HCT116 (cell line): ENCODE measurements around the gene RRBP1. TPM values are rescaled to one million over a fixed set of nuclear protein-coding genes. Genes with fewer than 3 reads are reported as not detected.

Experiments used
- ATAC-seq: fragments of 200-7000 bp; cut with Tn5 transposase; 2 replicates; pipeline ENCODE4 v1.9.1; 2020; ENCODE audit warnings: mild to moderate bottlenecking, moderate library complexity
- BruUV-seq: library from RNA; stranded (reverse); fragments of 400-500 nt; replicated peaks from 2 replicates; lab custom pipeline; 2021; lab: Mats Ljungman, UMichigan
- CTCF ChIA-PET: fragments of 300-600 bp; sonication (Branson Sonifier 250); formaldehyde crosslinking; loops from one replicate; lab custom pipeline; 2021; ENCODE audit warnings: antibody characterized with exemption; lab: Charles Lee
- POLR2A ChIA-PET: fragments of 300-600, 350-600 bp; sonication (Branson Sonifier 250); formaldehyde crosslinking; loops from one replicate; lab custom pipeline; 2021; ENCODE audit warnings: antibody characterized with exemption; lab: Charles Lee
- RAD21 ChIA-PET, 2 experiments: fragments of 300-600 bp; sonication (Branson Sonifier 250); formaldehyde crosslinking; loops; one replicate each; lab custom pipeline; 2023; ENCODE audit warnings: low total read pairs in 2 of 2; ENCODE audit not compliant: uncharacterized antibody in 2 of 2, unreplicated experiment in 2 of 2, low non-redundant PET in 1 of 2; lab: Charles Lee
- DNase-seq: peaks from one replicate; pipeline ENCODE4 v3.0.0-alpha.2; 2010; ENCODE audit warnings: low read depth, low spot score
- H2AFZ ChIP-seq: fragments of 200-600 bp; shearing (Covaris generic), sonication (generic); 2 replicates; pipeline ENCODE4 v1.6.1; 2017; ENCODE audit warnings: low read depth, mixed run types, mixed read lengths, antibody characterized with exemption, low read length; ENCODE audit not compliant: poor library complexity, severe bottlenecking
- H3K27ac ChIP-seq: 2 replicates; pipeline ENCODE4 v1.5.1; 2012; ENCODE audit warnings: low read depth, low read length
- H3K27me3 ChIP-seq: fragments of 200-600 bp; sonication (generic); 2 replicates; pipeline ENCODE4 v1.6.1; 2016; ENCODE audit warnings: mixed run types, low read length, mixed read lengths; ENCODE audit not compliant: insufficient read depth
- H3K36me3 ChIP-seq, 2 experiments: fragments of 200-500 bp in 1 of 2; fragments of 200-600 bp in 1 of 2; sonication (Bioruptor generic) in 1 of 2; sonication (generic) in 1 of 2; 2 replicates each; pipeline versions ENCODE4 v1.5.1 to v1.6.1; 2014 to 2016; ENCODE audit warnings: low read length in 2 of 2, inconsistent platforms in 1 of 2, mixed read lengths in 1 of 2, mixed run types in 1 of 2; ENCODE audit not compliant: insufficient read depth in 2 of 2, control insufficient read depth in 1 of 2
- H3K4me1 ChIP-seq, 2 experiments: fragments of 200-600 bp in 1 of 2; sonication (generic) in 1 of 2; 2 replicates each; pipeline versions ENCODE4 v1.5.1 to v1.6.1; 2012 to 2017; ENCODE audit warnings: low read length in 2 of 2, inconsistent platforms in 1 of 2, mild to moderate bottlenecking in 1 of 2, mixed read lengths in 1 of 2, mixed run types in 1 of 2, moderate library complexity in 1 of 2; ENCODE audit not compliant: insufficient read depth in 2 of 2, control insufficient read depth in 1 of 2
- H3K4me2 ChIP-seq: fragments of 200-600 bp; sonication (generic); 2 replicates; pipeline ENCODE4 v1.6.1; 2017; ENCODE audit warnings: mixed run types, low read length, mixed read lengths
- H3K4me3 ChIP-seq, 2 experiments: fragments of 200-600 bp in 1 of 2; sonication (generic) in 1 of 2; replicated peaks in 1 of 2; 2 replicates each; pipeline ENCODE4 v1.5.1; 2011 to 2016; ENCODE audit warnings: low read length in 2 of 2, control low read depth in 1 of 2, low read depth in 1 of 2, mild to moderate bottlenecking in 1 of 2, mixed read lengths in 1 of 2, mixed run types in 1 of 2
- H3K79me2 ChIP-seq: fragments of 200-600 bp; sonication (generic); 2 replicates; pipeline ENCODE4 v1.6.1; 2017; ENCODE audit warnings: mild to moderate bottlenecking, mixed run types, low read length, moderate library complexity, mixed read lengths; ENCODE audit not compliant: insufficient read depth
- H3K9ac ChIP-seq: fragments of 200-600 bp; sonication (generic); 2 replicates; pipeline ENCODE4 v1.6.1; 2016; ENCODE audit warnings: low read length, mixed read lengths
- H3K9me2 ChIP-seq: fragments of 200-600 bp; sonication (generic), shearing (Covaris generic); 2 replicates; pipeline ENCODE4 v1.6.1; 2017; ENCODE audit warnings: mixed run types, mild to moderate bottlenecking, moderate library complexity; ENCODE audit not compliant: insufficient read depth
- H3K9me3 ChIP-seq, 2 experiments: fragments of 200-500 bp in 1 of 2; fragments of 200-600 bp in 1 of 2; sonication (Bioruptor generic) in 1 of 2; sonication (generic) in 1 of 2; 2 replicates each; pipeline ENCODE4 v1.6.1; 2014 to 2017; ENCODE audit warnings: low read length in 2 of 2, mixed read lengths in 2 of 2, inconsistent platforms in 1 of 2, low read depth in 1 of 2, mild to moderate bottlenecking in 1 of 2, mixed run types in 1 of 2, moderate library complexity in 1 of 2; ENCODE audit not compliant: control insufficient read depth in 1 of 2, insufficient read depth in 1 of 2
- H4K20me1 ChIP-seq: fragments of 200-600 bp; sonication (generic), shearing (Covaris generic); 2 replicates; pipeline ENCODE4 v1.6.1; 2017; ENCODE audit warnings: mixed run types, mild to moderate bottlenecking, moderate library complexity; ENCODE audit not compliant: insufficient read depth
- CBX3 ChIP-seq: IDR thresholded peaks from 2 replicates; pipeline ENCODE4 v1.6.1; 2012; ENCODE audit warnings: low read depth
- CEBPB ChIP-seq: IDR thresholded peaks from 2 replicates; pipeline ENCODE4 v1.6.1; 2012; ENCODE audit warnings: low read depth
- CTCF ChIP-seq, 3 experiments: fragments of 200-600 bp in 1 of 3; sonication (generic) in 1 of 3; IDR thresholded peaks in 2 of 3; conservative IDR thresholded peaks in 1 of 3; 2 replicates each; pipeline ENCODE4 v1.5.1; 2012 to 2017; ENCODE audit warnings: low read depth in 2 of 3, low read length in 2 of 3, antibody characterized with exemption in 1 of 3, borderline replicate concordance in 1 of 3, control low read depth in 1 of 3, mild to moderate bottlenecking in 1 of 3, mixed read lengths in 1 of 3, mixed run types in 1 of 3, moderate library complexity in 1 of 3; ENCODE audit not compliant: insufficient read depth in 1 of 3
- ELF1 ChIP-seq: IDR thresholded peaks from 2 replicates; pipeline ENCODE4 v1.6.1; 2012; ENCODE audit warnings: low read depth, borderline replicate concordance
- EZH2phosphoT487 ChIP-seq: fragments of 200-600 bp; IDR thresholded peaks from 2 replicates; pipeline ENCODE4 v1.6.1; 2018; ENCODE audit warnings: antibody characterized with exemption, borderline replicate concordance
- FOSL1 ChIP-seq: IDR thresholded peaks from 2 replicates; pipeline ENCODE4 v1.6.1; 2012; ENCODE audit warnings: low read depth
- JUND ChIP-seq: IDR thresholded peaks from 2 replicates; pipeline ENCODE4 v1.6.1; 2012
- POLR2A ChIP-seq: IDR thresholded peaks from 2 replicates; pipeline ENCODE4 v1.7.0; 2011; ENCODE audit warnings: borderline replicate concordance; ENCODE audit not compliant: insufficient read depth, insufficient read length; ENCODE audit errors: extremely low read depth
- POLR2AphosphoS5 ChIP-seq: IDR thresholded peaks from 2 replicates; pipeline ENCODE4 v1.6.1; 2011; ENCODE audit warnings: mild to moderate bottlenecking, low read depth, low read length, moderate library complexity
- RAD21 ChIP-seq: IDR thresholded peaks from 2 replicates; pipeline ENCODE4 v1.6.1; 2012; ENCODE audit warnings: low read depth, mild to moderate bottlenecking
- REST ChIP-seq: IDR thresholded peaks from 2 replicates; pipeline ENCODE4 v1.6.1; 2012; ENCODE audit warnings: low read depth
- SIN3A ChIP-seq: IDR thresholded peaks from 2 replicates; pipeline ENCODE4 v1.6.1; 2012; ENCODE audit warnings: low read depth
- SP1 ChIP-seq: IDR thresholded peaks from 2 replicates; pipeline ENCODE4 v1.6.1; 2012; ENCODE audit warnings: low read depth
- SRF ChIP-seq: IDR thresholded peaks from 2 replicates; pipeline ENCODE4 v1.6.1; 2012; ENCODE audit warnings: low read depth
- TCF7L2 ChIP-seq: IDR thresholded peaks from 2 replicates; pipeline ENCODE4 v1.7.0; 2011; ENCODE audit warnings: borderline replicate concordance, inconsistent platforms; ENCODE audit not compliant: insufficient read depth, insufficient read length; ENCODE audit errors: extremely low read depth
- ZNF274 ChIP-seq: fragments of 200-500 bp; sonication (Bioruptor generic); IDR thresholded peaks from 2 replicates; pipeline ENCODE4 v1.6.1; 2014; ENCODE audit warnings: mild to moderate bottlenecking, low read depth, low read length, inconsistent platforms
- intact Hi-C: fragments of 100-400 bp; cut with micrococcal nuclease; formaldehyde crosslinking; loops from 2 replicates; pipeline ENCODE4 v1.10.0; 2022
- total RNA-seq: library from RNA; stranded (reverse); gene quantifications from one replicate; pipeline ENCODE4 v1.2.1, GENCODE V29; 2021; ENCODE audit not compliant: unreplicated experiment

RRBP1 gene
- total RNA-seq, 1 experiment from 2014 or later, result 123 TPM

GRCh38 chr20:17712708-17713107 lies 30.7 kb upstream of the RRBP1 start:
- ChIA-PET CTCF (no interaction called here), POLR2A (interaction anchor here (1.1 kb wide), 1 partner anchor 30 kb away, joined by 3 read pairs; the partner anchor contains the start of gene RRBP1), RAD21 (no interaction called here)
- Histone ChIP-seq H3K9ac (no peak overlapping the region), H3K9me2 (no peaks in the 10 kb centered on the region), H2AFZ (no peak overlapping the region), H3K36me3 (no peaks in the 10 kb centered on the region), H3K9me3 (no peaks in the 10 kb centered on the region), H3K27me3 (no peaks in the 10 kb centered on the region), H4K20me1 (no peaks in the 10 kb centered on the region), H3K27ac (no peak overlapping the region), H3K4me2 (no peak overlapping the region), H3K4me3 (no peak overlapping the region), H3K79me2 (no peaks in the 10 kb centered on the region), H3K4me1 (no peaks in the 10 kb centered on the region)
- no peak for TF ChIP-seq ZNF274
- TF ChIP-seq FOSL1, result no peak
- TF ChIP-seq POLR2AphosphoS5, result no peak
- no peak for TF ChIP-seq JUND
- no peak for TF ChIP-seq SP1
- TF ChIP-seq RAD21, result no peak
- TF ChIP-seq POLR2A, result no peak
- TF ChIP-seq SIN3A, result no peak
- no peak for TF ChIP-seq EZH2phosphoT487
- TF ChIP-seq SRF, result no peak
- TF ChIP-seq ELF1, result no peak
- TF ChIP-seq TCF7L2, result no peak
- no peak for TF ChIP-seq CBX3
- TF ChIP-seq CEBPB, result no peak
- TF ChIP-seq REST, result no peak
- no peak for TF ChIP-seq CTCF (IDR thresholded peaks at IDR 0.05 in 2 of 3, conservative IDR thresholded peaks at IDR 0.05 in 1 of 3; ENCODE audit: borderline replicate concordance in 1 of 3, insufficient read depth in 1 of 3, low read depth in 2 of 3, low read length in 2 of 3)
- intact Hi-C loops, result no loop called here
- ATAC-seq (no peak), DNase-seq (no peak)
- no TSS peak for BruUV-seq
